ENCODE data around the gene ACBD3. TPM values are rescaled to one million over a fixed set of nuclear protein-coding genes. Genes with fewer than 3 reads are reported as not detected.

The ACBD3 gene
- total RNA-seq, 4 donors from 2014 or later = 37.0 to 64.7 (median 52.1) TPM

DNA sequence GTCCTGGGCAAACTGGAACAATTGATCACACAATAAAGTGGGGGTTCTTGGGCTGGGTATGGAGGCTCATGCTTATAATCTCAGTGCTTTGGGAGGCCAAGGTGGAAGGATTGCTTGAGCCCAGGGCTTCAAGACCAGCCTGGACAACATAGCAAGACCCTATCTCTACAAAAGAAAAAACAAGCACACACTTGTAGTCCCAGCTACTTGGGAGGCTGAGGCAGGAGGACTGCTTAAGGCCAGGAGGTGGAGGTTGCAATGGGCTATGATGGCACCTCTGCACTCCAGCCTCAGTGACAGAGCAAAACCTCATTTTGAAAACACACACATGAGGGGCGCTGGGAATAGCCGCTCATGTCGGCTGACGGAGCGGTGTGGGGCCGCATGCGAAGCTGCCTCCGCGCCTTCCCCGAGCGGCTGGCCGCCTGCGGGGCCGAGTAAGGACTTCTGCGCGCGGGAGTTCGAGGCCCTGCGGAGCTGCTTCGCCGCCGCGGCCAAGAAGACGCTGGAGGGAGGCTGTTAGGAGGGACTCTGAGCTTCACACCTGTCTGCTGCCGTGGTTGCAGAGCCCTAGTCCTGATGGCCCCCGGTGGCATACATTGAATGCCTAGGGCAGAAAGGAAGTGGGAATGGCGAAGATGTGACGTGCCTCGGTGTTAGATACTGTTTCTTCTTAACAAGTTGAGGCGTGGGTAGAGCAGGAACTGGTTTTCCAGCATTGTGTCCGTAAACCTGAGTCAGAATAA lies 59.5 kb downstream of the ACBD3 start:
- no peaks in the 10 kb centered on the region for H3K36me3 ChIP-seq
- intact Hi-C loops (cut with DNase I) = no loop called here
- H3K27ac ChIP-seq = peak overlapping the region; percentile 86 to 97 (median 93)
- no peaks in the 10 kb centered on the region for H3K27me3 ChIP-seq
- WGBS, 2 donors = 30 to 31% methylated on average over 7 to 8 of the region's 31 CpGs
- no peaks in the 10 kb centered on the region for H3K9me3 ChIP-seq
- no peak for DNase-seq
- peak overlapping the region; percentile 5 to 34 (median 26) for H3K4me3 ChIP-seq
- peaks cover 27 to 98% (median 31%) of the 10 kb centered on the region in 3 donors for H3K4me1 ChIP-seq
- no peak for TF ChIP-seq POLR2A (IDR thresholded peaks at IDR 0.05)
- TF ChIP-seq, protein P1, sequence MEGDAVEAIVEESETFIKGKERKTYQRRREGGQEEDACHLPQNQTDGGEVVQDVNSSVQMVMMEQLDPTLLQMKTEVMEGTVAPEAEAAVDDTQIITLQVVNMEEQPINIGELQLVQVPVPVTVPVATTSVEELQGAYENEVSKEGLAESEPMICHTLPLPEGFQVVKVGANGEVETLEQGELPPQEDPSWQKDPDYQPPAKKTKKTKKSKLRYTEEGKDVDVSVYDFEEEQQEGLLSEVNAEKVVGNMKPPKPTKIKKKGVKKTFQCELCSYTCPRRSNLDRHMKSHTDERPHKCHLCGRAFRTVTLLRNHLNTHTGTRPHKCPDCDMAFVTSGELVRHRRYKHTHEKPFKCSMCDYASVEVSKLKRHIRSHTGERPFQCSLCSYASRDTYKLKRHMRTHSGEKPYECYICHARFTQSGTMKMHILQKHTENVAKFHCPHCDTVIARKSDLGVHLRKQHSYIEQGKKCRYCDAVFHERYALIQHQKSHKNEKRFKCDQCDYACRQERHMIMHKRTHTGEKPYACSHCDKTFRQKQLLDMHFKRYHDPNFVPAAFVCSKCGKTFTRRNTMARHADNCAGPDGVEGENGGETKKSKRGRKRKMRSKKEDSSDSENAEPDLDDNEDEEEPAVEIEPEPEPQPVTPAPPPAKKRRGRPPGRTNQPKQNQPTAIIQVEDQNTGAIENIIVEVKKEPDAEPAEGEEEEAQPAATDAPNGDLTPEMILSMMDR (IDR thresholded peaks at IDR 0.05) = no peak

DNA sequence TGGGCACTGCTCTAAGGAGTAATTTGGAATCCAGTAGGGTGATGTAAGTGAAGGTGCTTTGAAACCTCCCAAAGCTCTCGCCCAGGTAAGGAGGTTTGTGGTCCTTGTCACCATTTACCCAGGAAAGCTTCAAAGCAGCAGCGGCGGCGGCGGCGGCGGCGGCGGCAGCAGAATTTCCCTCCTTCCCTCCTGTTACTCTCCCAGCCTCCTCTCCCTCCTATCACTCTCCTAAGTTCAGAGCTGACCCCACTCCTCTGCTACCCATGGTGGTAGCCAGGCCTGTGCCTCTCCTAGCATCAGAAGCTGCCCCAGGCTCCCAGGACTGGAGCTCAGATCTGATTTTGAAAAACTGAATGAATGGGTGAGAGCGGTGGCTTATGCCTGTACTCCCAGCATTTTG lies 60.7 kb downstream of the ACBD3 start:
- intact Hi-C loops (cut with DNase I) = no loop called here
- 94 to 95% methylated on average over 9 to 10 of the region's 10 CpGs for WGBS, 2 donors
- Histone ChIP-seq H3K4me3 (no peak overlapping the region), H3K36me3 (no peaks in the 10 kb centered on the region), H3K9me3 (no peaks in the 10 kb centered on the region), H3K4me1 (peaks cover 27 to 93% (median 35%) of the 10 kb centered on the region in 3 donors), H3K27ac (peak overlapping the region in 3 of 4 donors; percentile 86 to 98 (median 98)), H3K27me3 (no peaks in the 10 kb centered on the region)
- no peak for TF ChIP-seq POLR2A (IDR thresholded peaks at IDR 0.05)
- TF ChIP-seq, protein P1 (IDR thresholded peaks at IDR 0.05) = no peak
- no peak for DNase-seq

- peaks cover 27 to 88% (median 35%) of the 10 kb centered on the region in 3 donors for H3K4me1 ChIP-seq
- WGBS, 2 donors = 0 to 3% methylated on average over 7 to 12 of the region's 12 CpGs
- TF ChIP-seq POLR2A (IDR thresholded peaks at IDR 0.05) = no peak
- TF ChIP-seq, protein P1 (IDR thresholded peaks at IDR 0.05) = peak; percentile 93 to 98 (median 96)
- H3K4me3 ChIP-seq = peak overlapping the region in 2 of 4 donors; percentile 16 to 30
- peak overlapping the region; percentile 86 to 98 (median 94) for H3K27ac ChIP-seq
- H3K27me3 ChIP-seq = no peaks in the 10 kb centered on the region
- no peaks in the 10 kb centered on the region for H3K36me3 ChIP-seq
- DNase-seq = no peak
- intact Hi-C loops (cut with DNase I) = no loop called here
- H3K9me3 ChIP-seq = no peaks in the 10 kb centered on the region
Observed at GRCh38 chr1:226125097-226125630, 61.4 kb downstream of the ACBD3 start.

DNA sequence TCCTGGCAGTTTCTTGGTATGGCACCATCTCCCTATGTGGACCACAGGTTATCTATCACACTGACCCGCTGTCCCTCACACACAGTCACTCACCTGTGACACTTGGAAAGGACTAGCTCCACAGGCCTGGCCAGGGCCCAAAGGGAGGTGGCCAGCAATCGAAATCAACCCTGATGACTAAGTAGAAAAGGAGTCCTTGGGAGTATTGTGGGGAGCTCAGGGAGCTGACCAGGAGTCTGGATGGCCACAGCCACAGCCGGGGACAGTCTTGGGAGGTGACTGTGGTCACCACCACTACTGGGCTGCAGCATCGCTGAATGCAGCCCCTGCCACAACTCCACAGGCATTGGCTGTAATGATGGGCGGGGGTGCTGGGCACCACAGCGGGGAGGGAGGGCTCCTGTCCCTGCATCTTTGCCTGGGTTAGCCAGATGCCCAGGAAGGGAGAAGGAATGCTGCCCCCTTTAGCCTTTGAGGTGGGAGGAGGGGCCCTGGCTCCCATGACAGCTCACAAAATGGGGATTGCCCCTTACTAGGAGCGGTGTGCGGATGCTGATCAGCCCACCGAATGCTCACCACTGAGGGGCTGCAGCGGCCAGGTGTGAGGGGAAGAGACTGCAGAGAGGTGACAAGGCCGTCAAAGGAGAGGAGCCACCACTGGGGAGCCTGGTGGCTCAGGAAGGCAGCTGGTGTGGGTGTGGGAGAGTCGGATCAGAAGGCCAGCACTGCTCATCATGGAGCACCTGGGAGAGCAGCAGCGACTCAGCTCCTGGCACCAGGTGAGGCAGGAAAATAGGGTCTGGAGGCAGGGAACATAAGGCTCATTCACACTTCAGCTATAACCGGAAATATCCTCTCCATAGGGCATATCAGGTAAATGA lies 62.7 kb downstream of the ACBD3 start:
- H3K27me3 ChIP-seq = no peaks in the 10 kb centered on the region
- H3K4me3 ChIP-seq = peak overlapping the region in 1 of 4 donors; percentile 81
- H3K36me3 ChIP-seq = no peaks in the 10 kb centered on the region
- peaks cover 27 to 75% (median 35%) of the 10 kb centered on the region in 3 donors for H3K4me1 ChIP-seq
- H3K27ac ChIP-seq = peak overlapping the region; percentile 86 to 98 (median 94)
- DNase-seq = no peak
- intact Hi-C loops (cut with DNase I) = loop anchor here (5.0 kb wide), 1 partner anchor 57 kb away; no protein-coding TSS in a partner anchor
- no peaks in the 10 kb centered on the region for H3K9me3 ChIP-seq
- TF ChIP-seq, protein P1 (IDR thresholded peaks at IDR 0.05) = no peak
- no peak for TF ChIP-seq POLR2A (IDR thresholded peaks at IDR 0.05)
- WGBS, 2 donors = 64 to 77% methylated on average over 7 to 9 of the region's 14 CpGs

Measured in esophagus squamous epithelium (tissue), 5 donors.